Ishikawa (cell line): ENCODE results near the gene SLC37A1.

ENCODE experiments used
- CEBPB ChIP-seq: IDR thresholded peaks from 2 replicates; pipeline ENCODE4 v1.6.1; 2012
- CREB1 ChIP-seq: IDR thresholded peaks from 2 replicates; pipeline ENCODE4 v1.6.1; 2012; ENCODE audit warnings: low read depth
- EGR1 ChIP-seq: IDR thresholded peaks from 2 replicates; pipeline ENCODE4 v1.6.1; 2012
- EP300 ChIP-seq: IDR thresholded peaks from 2 replicates; pipeline ENCODE4 v1.6.1; 2012; ENCODE audit warnings: borderline replicate concordance
- FOXM1 ChIP-seq: IDR thresholded peaks from 2 replicates; pipeline ENCODE4 v1.6.1; 2012; ENCODE audit warnings: low read depth, borderline replicate concordance
- MAX ChIP-seq: IDR thresholded peaks from 2 replicates; pipeline ENCODE4 v1.6.1; 2012
- RAD21 ChIP-seq: IDR thresholded peaks from 2 replicates; pipeline ENCODE4 v1.6.1; 2012; ENCODE audit warnings: low read depth
- TAF1 ChIP-seq: IDR thresholded peaks from 2 replicates; pipeline ENCODE4 v1.6.1; 2012; ENCODE audit warnings: low read depth, mild to moderate bottlenecking
- TCF12 ChIP-seq: IDR thresholded peaks from 2 replicates; pipeline ENCODE4 v1.6.1; 2012; ENCODE audit warnings: low read depth
- ZBTB7A ChIP-seq: IDR thresholded peaks from 2 replicates; pipeline ENCODE4 v1.6.1; 2012; ENCODE audit warnings: low read depth
- TF ChIP-seq, protein P1 (sequence below): IDR thresholded peaks from 2 replicates; pipeline ENCODE4 v1.6.1; 2012; ENCODE audit warnings: low read depth, mild to moderate bottlenecking

DNA sequence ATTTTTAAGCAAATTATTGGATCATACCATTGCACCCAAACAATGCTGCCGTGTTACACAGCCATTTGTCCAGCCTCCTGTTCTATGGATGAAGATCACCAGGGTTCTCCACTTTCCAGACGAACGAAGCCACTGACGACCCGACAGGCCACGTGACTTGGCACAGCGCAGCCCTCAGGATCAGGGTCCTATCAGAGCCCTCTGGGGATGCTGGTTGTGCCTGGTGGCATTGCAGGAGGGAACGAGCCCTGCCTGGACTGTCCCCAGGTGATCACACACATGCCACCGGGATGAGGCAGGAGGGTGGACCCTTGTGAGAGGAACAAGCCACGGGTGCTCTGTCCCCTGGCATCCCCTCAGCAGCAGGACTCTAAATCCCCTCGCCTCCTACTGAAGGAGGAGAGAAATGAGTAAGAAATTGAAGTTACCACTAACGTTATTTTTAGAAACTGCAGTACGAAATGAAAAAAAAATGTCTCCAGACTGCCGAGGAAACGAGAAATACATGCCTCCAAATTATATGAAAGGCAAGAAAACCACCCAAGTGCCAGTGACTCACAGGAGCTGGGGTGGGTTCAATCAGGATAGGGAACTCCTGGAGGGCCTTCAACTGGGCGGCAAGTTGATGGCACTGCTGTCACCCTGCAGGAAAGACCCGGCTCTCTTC is 81.1 kb downstream of the SLC37A1 start:
- TF ChIP-seq MAX (no peak), ZBTB7A (no peak), CEBPB (no peak), TAF1 (no peak), EP300 (no peak), RAD21 (no peak), EGR1 (no peak), CREB1 (no peak), FOXM1 (no peak), TCF12 (no peak)
- TF ChIP-seq, protein P1, sequence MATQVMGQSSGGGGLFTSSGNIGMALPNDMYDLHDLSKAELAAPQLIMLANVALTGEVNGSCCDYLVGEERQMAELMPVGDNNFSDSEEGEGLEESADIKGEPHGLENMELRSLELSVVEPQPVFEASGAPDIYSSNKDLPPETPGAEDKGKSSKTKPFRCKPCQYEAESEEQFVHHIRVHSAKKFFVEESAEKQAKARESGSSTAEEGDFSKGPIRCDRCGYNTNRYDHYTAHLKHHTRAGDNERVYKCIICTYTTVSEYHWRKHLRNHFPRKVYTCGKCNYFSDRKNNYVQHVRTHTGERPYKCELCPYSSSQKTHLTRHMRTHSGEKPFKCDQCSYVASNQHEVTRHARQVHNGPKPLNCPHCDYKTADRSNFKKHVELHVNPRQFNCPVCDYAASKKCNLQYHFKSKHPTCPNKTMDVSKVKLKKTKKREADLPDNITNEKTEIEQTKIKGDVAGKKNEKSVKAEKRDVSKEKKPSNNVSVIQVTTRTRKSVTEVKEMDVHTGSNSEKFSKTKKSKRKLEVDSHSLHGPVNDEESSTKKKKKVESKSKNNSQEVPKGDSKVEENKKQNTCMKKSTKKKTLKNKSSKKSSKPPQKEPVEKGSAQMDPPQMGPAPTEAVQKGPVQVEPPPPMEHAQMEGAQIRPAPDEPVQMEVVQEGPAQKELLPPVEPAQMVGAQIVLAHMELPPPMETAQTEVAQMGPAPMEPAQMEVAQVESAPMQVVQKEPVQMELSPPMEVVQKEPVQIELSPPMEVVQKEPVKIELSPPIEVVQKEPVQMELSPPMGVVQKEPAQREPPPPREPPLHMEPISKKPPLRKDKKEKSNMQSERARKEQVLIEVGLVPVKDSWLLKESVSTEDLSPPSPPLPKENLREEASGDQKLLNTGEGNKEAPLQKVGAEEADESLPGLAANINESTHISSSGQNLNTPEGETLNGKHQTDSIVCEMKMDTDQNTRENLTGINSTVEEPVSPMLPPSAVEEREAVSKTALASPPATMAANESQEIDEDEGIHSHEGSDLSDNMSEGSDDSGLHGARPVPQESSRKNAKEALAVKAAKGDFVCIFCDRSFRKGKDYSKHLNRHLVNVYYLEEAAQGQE = no peak
